HG03159 (cell line): ENCODE measurements around the gene FUT7.
"Not testable (repeated sequence)": the region's sequence is repeated elsewhere in the genome, so short reads cannot be mapped to it uniquely, and the experiment has no call there.

Source experiments
- ATAC-seq: cut with Tn5 transposase; IDR thresholded peaks from one replicate; pipeline ENCODE4 v1.9.1; 2021; ENCODE audit warnings: mild to moderate bottlenecking, moderate library complexity; ENCODE audit not compliant: unreplicated experiment

The FUT7 gene

GRCh38 chr9:137034039-137034708, 2.3 kb upstream of the FUT7 start:
- ATAC-seq: no peak

GRCh38 chr9:137033481-137033880, 1.6 kb upstream of the FUT7 start:
- ATAC-seq: not testable (repeated sequence)

GRCh38 chr9:137032858-137033257, 970 bp upstream of the FUT7 start:
- ATAC-seq: no peak

- no peak for ATAC-seq
Measured at GRCh38 chr9:137030538-137031527, 1.1 kb downstream of the FUT7 start.

- ATAC-seq: no peak
Measured at GRCh38 chr9:137030006-137030405, 1.9 kb downstream of the FUT7 start.

GRCh38 chr9:137029058-137029936, 2.6 kb downstream of the FUT7 start:
- peak; percentile 44 for ATAC-seq

- peak; percentile 53 for ATAC-seq
Measured at GRCh38 chr9:137028263-137029057, 3.4 kb downstream of the FUT7 start.

GRCh38 chr9:137027369-137028262, 4.3 kb downstream of the FUT7 start, which contains the start of gene ABCA2:
TSS of gene ABCA2 (minus strand) at chr9:137028237. CDS start at chr9:137028140, 97 bp downstream.
- no peak for ATAC-seq

- no peak for ATAC-seq
Measured at GRCh38 chr9:137026828-137027227, 5.1 kb downstream of the FUT7 start.

GRCh38 chr9:137026384-137026783, 5.5 kb downstream of the FUT7 start:
- no peak for ATAC-seq

GRCh38 chr9:137025517-137025966, 6.3 kb downstream of the FUT7 start:
- ATAC-seq: no peak

- no peak for ATAC-seq
Measured at GRCh38 chr9:137023583-137023991, 8.3 kb downstream of the FUT7 start.

- ATAC-seq: no peak
Measured at GRCh38 chr9:137023157-137023556, 8.7 kb downstream of the FUT7 start.

GRCh38 chr9:137022662-137023008, 9.3 kb downstream of the FUT7 start:
- no peak for ATAC-seq

GRCh38 chr9:137021979-137022661, 9.8 kb downstream of the FUT7 start:
- no peak for ATAC-seq

- ATAC-seq: no peak
Measured at GRCh38 chr9:137021568-137021978, 10.3 kb downstream of the FUT7 start.

GRCh38 chr9:137020771-137021567, 10.9 kb downstream of the FUT7 start:
- no peak for ATAC-seq
